Measurements from ENCODE around the gene TEAD2.
A peak's percentile ranks its signal among the peaks of the same experiment; 100 is the strongest.
"Not testable (repeated sequence)": the region's sequence is repeated elsewhere in the genome, so short reads cannot be mapped to it uniquely, and the experiment has no call there.

The TEAD2 gene

GRCh38 chr19:49335071-49335783 lies 27.0 kb downstream of the TEAD2 start, which contains the start of gene CD37:
CD37 (plus strand) TSS chr19:49335406; CDS start chr19:49335541, 135 bp downstream.
- H3K36me3 ChIP-seq, result peaks cover 36% of the 10 kb centered on the region
- peak within 1 kb of the TSS; percentile 83 to 96 for H3K4me3 ChIP-seq (ENCODE audit: low read depth in 1 of 2, low read length in 1 of 2)
- no peaks in the 10 kb centered on the region for H3K9me3 ChIP-seq
- TF ChIP-seq CTCF (IDR thresholded peaks at IDR 0.05), result no peak
- peak within 1 kb of the TSS; percentile 94 for H3K27ac ChIP-seq
- H3K27me3 ChIP-seq, result no peaks in the 10 kb centered on the region
- H3K4me1 ChIP-seq (ENCODE audit: control insufficient read depth in 1 of 2, insufficient read depth in 1 of 2, low read depth in 1 of 2, low read length in 1 of 2), result peaks cover 58 to 65% of the 10 kb centered on the region in 2 experiments

- Histone ChIP-seq H3K9me3 (no peaks in the 10 kb centered on the region), H3K4me1 (ENCODE audit: control insufficient read depth in 1 of 2, insufficient read depth in 1 of 2, low read depth in 1 of 2, low read length in 1 of 2) (peaks cover 58 to 65% of the 10 kb centered on the region in 2 experiments), H3K36me3 (peaks cover 22% of the 10 kb centered on the region), H3K27me3 (no peaks in the 10 kb centered on the region), H3K4me3 (ENCODE audit: low read depth in 1 of 2, low read length in 1 of 2) (peak overlapping the region; percentile 83 to 96), H3K27ac (peak overlapping the region; percentile 94)
- no peak for TF ChIP-seq CTCF (IDR thresholded peaks at IDR 0.05)
These were observed 28.4 kb downstream of the TEAD2 start for GRCh38 chr19:49333811-49334288.

GRCh38 chr19:49333418-49333805 lies 28.8 kb downstream of the TEAD2 start:
- peaks cover 58 to 63% of the 10 kb centered on the region in 2 experiments for H3K4me1 ChIP-seq (ENCODE audit: control insufficient read depth in 1 of 2, insufficient read depth in 1 of 2, low read depth in 1 of 2, low read length in 1 of 2)
- no peak for TF ChIP-seq CTCF (IDR thresholded peaks at IDR 0.05)
- H3K4me3 ChIP-seq (ENCODE audit: low read depth in 1 of 2, low read length in 1 of 2), result peak overlapping the region; percentile 83 to 96
- H3K27ac ChIP-seq, result peak overlapping the region; percentile 94
- no peaks in the 10 kb centered on the region for H3K27me3 ChIP-seq
- H3K9me3 ChIP-seq, result no peaks in the 10 kb centered on the region
- H3K36me3 ChIP-seq, result peaks cover 18% of the 10 kb centered on the region

GRCh38 chr19:49332691-49333417 lies 29.4 kb downstream of the TEAD2 start:
- not testable (repeated sequence) for H3K27me3 ChIP-seq, H3K9me3 ChIP-seq
- Histone ChIP-seq H3K4me1 (ENCODE audit: control insufficient read depth in 1 of 2, insufficient read depth in 1 of 2, low read depth in 1 of 2, low read length in 1 of 2) (peaks cover 58 to 62% of the 10 kb centered on the region in 2 experiments), H3K4me3 (ENCODE audit: low read depth in 1 of 2, low read length in 1 of 2) (peak overlapping the region; percentile 83 to 96), H3K27ac (peak overlapping the region; percentile 94), H3K36me3 (peaks cover 12% of the 10 kb centered on the region)

GRCh38 chr19:49331616-49332055 lies 30.6 kb downstream of the TEAD2 start:
- H3K27ac ChIP-seq, result peak overlapping the region; percentile 94
- H3K4me3 ChIP-seq (ENCODE audit: low read depth in 1 of 2, low read length in 1 of 2), result no peak overlapping the region
- no peaks in the 10 kb centered on the region for H3K9me3 ChIP-seq
- no peak for TF ChIP-seq CTCF (IDR thresholded peaks at IDR 0.05)
- peaks cover 50 to 51% of the 10 kb centered on the region in 2 experiments for H3K4me1 ChIP-seq (ENCODE audit: control insufficient read depth in 1 of 2, insufficient read depth in 1 of 2, low read depth in 1 of 2, low read length in 1 of 2)
- no peaks in the 10 kb centered on the region for H3K27me3 ChIP-seq
- no peaks in the 10 kb centered on the region for H3K36me3 ChIP-seq

- H3K4me1 ChIP-seq (ENCODE audit: control insufficient read depth in 1 of 2, insufficient read depth in 1 of 2, low read depth in 1 of 2, low read length in 1 of 2), result peaks cover 45 to 46% of the 10 kb centered on the region in 2 experiments
- peak overlapping the region; percentile 94 for H3K27ac ChIP-seq
- H3K4me3 ChIP-seq (ENCODE audit: low read depth in 1 of 2, low read length in 1 of 2); H3K27me3 ChIP-seq; H3K9me3 ChIP-seq; H3K36me3 ChIP-seq: not testable (repeated sequence)
These were observed 31.0 kb downstream of the TEAD2 start for GRCh38 chr19:49331187-49331586.

Measured in neutrophil (primary cell).